ENCODE measurements around the gene FKBP2. TPM values are rescaled to one million over a fixed set of nuclear protein-coding genes. Genes with fewer than 3 reads are reported as not detected.
A peak's percentile ranks its signal among the peaks of the same experiment; 100 is the strongest.

FKBP2 gene
- total and polyA plus RNA-seq, 8 donors, result 37.8 to 344 (median 53.3) TPM

DNA sequence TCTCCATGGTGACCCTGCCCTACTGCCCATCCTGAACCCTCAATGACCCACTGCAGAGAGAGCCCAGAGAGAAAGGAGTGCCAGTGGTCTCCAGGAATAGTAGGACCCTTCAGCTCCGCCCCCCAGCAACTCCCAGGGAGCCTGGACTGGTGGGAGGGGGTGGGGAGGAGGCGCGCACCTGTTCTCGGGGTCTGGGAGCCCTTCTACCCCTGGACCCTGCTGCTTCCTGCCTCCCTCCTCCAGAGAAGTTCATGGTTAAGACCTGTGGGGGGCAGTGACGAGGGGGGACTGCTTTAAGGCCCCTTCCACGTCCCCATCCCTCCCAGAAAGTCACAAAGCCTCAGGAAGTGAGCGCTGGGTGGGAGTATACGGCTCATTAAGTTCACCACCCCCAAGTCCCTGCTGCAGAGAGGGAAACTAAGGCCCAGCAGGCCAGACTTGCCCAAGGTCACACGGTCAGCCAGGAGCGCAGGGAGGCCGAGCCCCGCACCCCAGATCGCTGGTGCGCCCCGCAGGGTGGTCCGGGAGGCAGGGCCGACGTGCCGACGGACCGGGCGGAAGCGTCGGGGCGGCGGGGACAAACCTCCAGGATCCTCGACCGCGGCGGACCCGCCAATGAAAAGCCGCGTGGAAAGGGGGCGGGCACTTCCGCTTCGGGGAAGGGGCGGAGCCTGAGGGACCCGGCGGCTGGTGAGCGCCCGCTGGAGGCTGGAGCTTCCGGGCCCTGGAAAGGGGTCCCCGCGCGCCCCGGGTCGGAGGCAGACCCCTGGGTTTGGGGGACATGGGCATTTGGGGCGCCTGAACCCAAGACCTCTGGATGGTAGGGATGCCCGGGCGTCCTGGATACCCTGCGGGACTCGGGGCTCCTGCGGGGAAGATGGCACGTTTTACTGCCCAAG, 15.0 kb upstream of the FKBP2 start, which contains the start of the genes NUDT22 and TRPT1:
TSS of gene NUDT22 (plus strand) at position 667 of the 899 bp plus-strand sequence. CDS start 379 bp downstream, outside the sequence.
TSS of gene TRPT1 (minus strand) at position 579 of the 899 bp plus-strand sequence. CDS start at position 253, 326 bp downstream.
- H3K36me3 ChIP-seq, result no peaks in the 10 kb centered on the region
- H3K27ac ChIP-seq, result peak within 1 kb of the TSS; percentile 64 to 91 (median 88)
- H3K27me3 ChIP-seq, result no peaks in the 10 kb centered on the region
- peaks cover 8 to 31% (median 17%) of the 10 kb centered on the region in 3 donors for H3K4me1 ChIP-seq
- H3K4me3 ChIP-seq, result peak within 1 kb of the TSS; percentile 49 to 90 (median 69)
- no peaks in the 10 kb centered on the region for H3K9me3 ChIP-seq
- peak; percentile 88 to 97 (median 92) for DNase-seq
- intact Hi-C loops (cut with DNase I), result no loop called here
- FAIRE-seq, result no peak
- 0 to 1% methylated on average over 43 to 54 of the region's 54 CpGs for WGBS, 2 donors
- ATAC-seq, result peak; percentile 76 to 90 (median 84)
- TF ChIP-seq, protein P1, sequence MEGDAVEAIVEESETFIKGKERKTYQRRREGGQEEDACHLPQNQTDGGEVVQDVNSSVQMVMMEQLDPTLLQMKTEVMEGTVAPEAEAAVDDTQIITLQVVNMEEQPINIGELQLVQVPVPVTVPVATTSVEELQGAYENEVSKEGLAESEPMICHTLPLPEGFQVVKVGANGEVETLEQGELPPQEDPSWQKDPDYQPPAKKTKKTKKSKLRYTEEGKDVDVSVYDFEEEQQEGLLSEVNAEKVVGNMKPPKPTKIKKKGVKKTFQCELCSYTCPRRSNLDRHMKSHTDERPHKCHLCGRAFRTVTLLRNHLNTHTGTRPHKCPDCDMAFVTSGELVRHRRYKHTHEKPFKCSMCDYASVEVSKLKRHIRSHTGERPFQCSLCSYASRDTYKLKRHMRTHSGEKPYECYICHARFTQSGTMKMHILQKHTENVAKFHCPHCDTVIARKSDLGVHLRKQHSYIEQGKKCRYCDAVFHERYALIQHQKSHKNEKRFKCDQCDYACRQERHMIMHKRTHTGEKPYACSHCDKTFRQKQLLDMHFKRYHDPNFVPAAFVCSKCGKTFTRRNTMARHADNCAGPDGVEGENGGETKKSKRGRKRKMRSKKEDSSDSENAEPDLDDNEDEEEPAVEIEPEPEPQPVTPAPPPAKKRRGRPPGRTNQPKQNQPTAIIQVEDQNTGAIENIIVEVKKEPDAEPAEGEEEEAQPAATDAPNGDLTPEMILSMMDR (IDR thresholded peaks at IDR 0.05), result peak in 1 of 4 donors; percentile 12

DNA sequence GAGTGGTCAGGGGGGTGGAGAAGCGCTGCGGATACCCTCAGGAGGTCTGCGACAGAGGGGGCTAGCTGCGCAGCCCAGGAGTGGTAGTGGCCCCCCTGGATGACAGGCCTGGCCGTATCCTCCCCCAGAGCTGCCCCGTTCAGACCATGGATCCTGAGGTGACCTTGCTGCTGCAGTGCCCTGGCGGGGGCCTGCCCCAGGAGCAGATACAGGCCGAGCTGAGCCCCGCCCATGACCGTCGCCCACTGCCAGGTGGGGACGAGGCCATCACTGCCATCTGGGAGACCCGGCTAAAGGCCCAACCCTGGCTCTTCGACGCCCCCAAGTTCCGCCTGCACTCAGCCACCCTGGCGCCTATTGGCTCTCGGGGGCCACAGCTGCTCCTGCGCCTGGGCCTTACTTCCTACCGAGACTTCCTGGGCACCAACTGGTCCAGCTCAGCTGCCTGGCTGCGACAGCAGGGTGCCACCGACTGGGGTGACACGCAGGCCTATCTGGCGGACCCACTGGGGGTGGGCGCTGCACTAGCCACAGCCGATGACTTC, 14.3 kb upstream of the FKBP2 start:
- TF ChIP-seq, protein P1 (IDR thresholded peaks at IDR 0.05), result no peak
- H3K27ac ChIP-seq, result peak overlapping the region; percentile 64 to 91 (median 88)
- H3K4me3 ChIP-seq, result peak overlapping the region; percentile 49 to 90 (median 69)
- H3K9me3 ChIP-seq, result no peaks in the 10 kb centered on the region
- H3K4me1 ChIP-seq, result peaks cover 8 to 38% (median 20%) of the 10 kb centered on the region in 3 donors
- no peaks in the 10 kb centered on the region for H3K36me3 ChIP-seq
- intact Hi-C loops (cut with DNase I), result no loop called here
- 3% methylated on average over 26 of the region's 26 CpGs for WGBS, 2 donors
- H3K27me3 ChIP-seq, result no peaks in the 10 kb centered on the region
- FAIRE-seq (no peak), DNase-seq (peak; percentile 73 to 88 (median 74)), ATAC-seq (peak; percentile 38 to 61 (median 56))

DNA sequence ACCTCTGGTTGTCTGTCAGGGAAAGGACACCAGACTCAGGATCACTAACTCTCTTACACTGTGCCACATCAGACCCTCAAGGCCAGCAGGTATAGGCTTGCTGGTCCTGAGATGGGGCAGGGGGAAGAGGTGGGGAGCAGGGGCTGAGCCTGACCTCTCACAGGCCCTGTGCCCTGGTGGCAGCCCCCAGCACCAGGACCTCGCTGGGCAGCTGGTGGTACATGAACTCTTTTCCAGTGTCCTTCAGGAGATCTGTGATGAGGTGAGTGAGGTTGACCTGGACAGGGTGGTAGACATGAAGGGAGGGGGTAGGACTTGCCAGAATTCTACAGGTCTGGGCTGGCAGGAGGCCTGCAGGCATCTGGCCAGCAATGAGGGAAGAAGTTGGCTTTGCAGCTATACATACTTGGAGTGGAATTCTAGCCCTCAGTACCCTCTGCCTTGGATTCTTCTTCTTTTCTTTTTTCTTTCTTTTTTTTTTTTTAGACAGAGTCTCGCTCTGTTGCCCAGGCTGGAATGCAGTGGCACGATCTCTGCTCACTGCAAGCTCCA, 13.4 kb upstream of the FKBP2 start:
- no peak for FAIRE-seq
- peak overlapping the region; percentile 64 to 91 (median 88) for H3K27ac ChIP-seq
- peaks cover 8 to 39% (median 21%) of the 10 kb centered on the region in 3 donors for H3K4me1 ChIP-seq
- no peak for ATAC-seq
- TF ChIP-seq, protein P1 (IDR thresholded peaks at IDR 0.05), result no peak
- no peaks in the 10 kb centered on the region for H3K27me3 ChIP-seq
- DNase-seq, result peak in 3 of 6 donors; percentile 61 to 75 (median 70)
- peak overlapping the region in 3 of 4 donors; percentile 49 to 90 (median 74) for H3K4me3 ChIP-seq
- no peaks in the 10 kb centered on the region for H3K36me3 ChIP-seq
- intact Hi-C loops (cut with DNase I), result no loop called here
- no peaks in the 10 kb centered on the region for H3K9me3 ChIP-seq
- 29 to 49% methylated on average over 3 of the region's 3 CpGs for WGBS, 2 donors

DNA sequence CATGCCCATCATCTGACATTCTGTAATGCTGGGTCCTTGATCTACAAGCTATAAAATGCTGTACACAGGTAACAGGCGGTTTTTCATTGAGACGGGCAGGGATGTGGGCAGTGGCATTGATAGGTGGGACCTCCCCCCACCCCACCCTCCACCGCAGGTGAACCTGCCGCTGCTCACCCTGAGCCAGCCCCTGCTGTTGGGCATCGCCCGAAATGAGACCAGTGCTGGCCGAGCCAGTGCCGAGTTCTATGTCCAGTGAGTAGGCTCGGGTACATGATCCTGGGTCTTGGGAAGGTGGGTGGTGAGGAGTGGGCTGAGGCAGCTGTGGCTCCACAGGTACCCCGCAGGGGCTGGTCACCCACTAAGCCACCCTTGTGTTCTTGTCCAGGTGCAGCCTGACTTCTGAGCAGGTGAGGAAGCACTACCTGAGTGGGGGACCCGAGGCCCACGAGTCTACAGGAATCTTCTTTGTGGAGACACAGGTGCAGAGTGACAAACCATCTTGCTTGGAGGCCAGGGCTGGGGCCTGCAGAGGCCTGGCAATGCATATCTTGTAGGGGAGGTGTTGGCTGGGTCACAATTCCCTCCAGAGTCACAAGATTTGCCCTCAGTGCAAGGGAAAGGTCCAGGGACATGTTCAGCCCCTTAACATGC, 11.7 kb upstream of the FKBP2 start:
- ATAC-seq (no peak), DNase-seq (peak in 3 of 6 donors; percentile 39 to 46 (median 41)), FAIRE-seq (no peak)
- Histone ChIP-seq H3K27me3 (no peaks in the 10 kb centered on the region), H3K9me3 (no peaks in the 10 kb centered on the region), H3K4me1 (peaks cover 8 to 44% (median 21%) of the 10 kb centered on the region in 3 donors), H3K27ac (peak overlapping the region; percentile 86 to 95 (median 90)), H3K36me3 (no peaks in the 10 kb centered on the region), H3K4me3 (peak overlapping the region in 1 of 4 donors; percentile 69)
- 70 to 76% methylated on average over 12 of the region's 12 CpGs for WGBS, 2 donors
- TF ChIP-seq, protein P1 (IDR thresholded peaks at IDR 0.05), result no peak
- intact Hi-C loops (cut with DNase I), result no loop called here

Data from pancreas (tissue), 10 donors.